NAMALWA (cell line): Measurements from ENCODE around the gene STN1.
A peak's percentile ranks its signal among the peaks of the same experiment; 100 is the strongest.

Experiments
- DNase-seq: peaks from one replicate; pipeline ENCODE4 v3.0.0-alpha.2; 2015; ENCODE audit warnings: low spot score

Gene STN1

DNA sequence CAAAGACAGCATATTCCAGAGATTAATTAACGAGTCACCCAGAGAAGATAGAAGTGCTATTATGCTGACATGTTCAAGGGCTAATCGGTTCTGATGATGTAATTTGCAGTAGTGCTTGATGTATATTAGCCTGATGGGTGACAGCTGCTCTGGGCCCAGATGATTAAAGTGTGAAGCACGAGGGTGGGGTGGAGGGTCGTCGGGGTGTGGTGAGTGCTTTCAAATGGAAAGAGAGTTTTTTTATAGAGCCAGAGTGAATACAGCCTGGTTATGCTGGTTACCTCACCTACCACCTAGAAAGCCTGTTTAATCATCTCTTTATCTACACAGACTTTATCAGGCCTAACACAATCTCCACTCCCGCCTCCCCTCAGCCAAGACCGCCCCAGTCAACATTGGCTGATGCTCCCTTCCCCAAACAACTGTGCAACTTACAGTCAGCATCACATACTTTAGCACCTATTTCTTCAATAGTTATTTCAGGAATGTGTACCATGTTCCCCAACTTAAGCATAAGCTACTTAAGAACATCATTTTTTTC is 11.5 kb upstream of the STN1 start:
- DNase-seq = no peak

DNA sequence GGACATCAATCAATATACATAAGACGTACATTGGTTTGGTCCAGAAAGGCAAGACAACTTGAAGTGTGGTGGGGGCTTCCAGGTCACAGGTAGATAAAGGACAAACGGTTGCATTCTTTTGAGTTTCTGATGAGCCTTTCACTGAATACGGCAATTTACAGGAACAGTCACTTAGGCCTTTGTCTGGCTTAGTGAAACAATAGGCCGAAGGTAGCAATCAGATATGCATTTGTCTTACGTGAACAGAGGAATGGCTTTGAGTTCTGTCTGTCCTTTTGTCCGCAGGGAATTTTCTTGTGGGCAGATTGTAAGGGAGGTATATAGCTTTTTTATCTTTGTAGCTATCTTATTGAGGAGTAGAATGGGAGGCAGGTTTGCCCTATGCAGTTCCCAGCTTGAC is 10.8 kb upstream of the STN1 start:
- DNase-seq = no peak

GRCh38 chr10:103926722-103927319 is 8.8 kb upstream of the STN1 start:
- no peak for DNase-seq

- DNase-seq = no peak
These were observed 7.6 kb upstream of the STN1 start for GRCh38 chr10:103925591-103925990.

GRCh38 chr10:103923502-103923901 is 5.5 kb upstream of the STN1 start:
- DNase-seq = no peak

- no peak for DNase-seq
These were observed 4.7 kb upstream of the STN1 start for GRCh38 chr10:103922659-103923058.

DNA sequence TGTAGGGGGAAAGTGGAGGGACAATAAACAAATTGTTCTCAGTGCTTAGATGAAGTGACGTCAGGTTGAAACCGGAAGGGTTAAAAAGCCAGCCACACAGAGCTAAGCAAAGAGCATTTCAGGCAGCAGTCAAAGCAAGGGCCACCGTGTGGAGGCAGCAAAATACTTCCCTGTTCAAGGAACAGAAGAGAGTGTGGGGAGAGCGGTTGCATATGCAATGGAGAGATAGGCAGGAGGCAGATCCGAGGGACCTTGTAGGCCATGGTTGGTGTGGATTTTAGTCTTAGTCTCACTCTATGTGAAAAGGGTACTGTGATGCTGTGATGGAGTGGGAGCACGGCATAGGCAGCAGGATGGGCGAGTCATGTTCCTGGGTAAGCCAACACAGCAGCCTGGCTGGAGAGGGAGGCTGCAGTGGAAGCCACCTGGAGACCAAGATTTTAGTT is 3.8 kb upstream of the STN1 start:
- no peak for DNase-seq

GRCh38 chr10:103921248-103921647 is 3.3 kb upstream of the STN1 start:
- DNase-seq = no peak

DNA sequence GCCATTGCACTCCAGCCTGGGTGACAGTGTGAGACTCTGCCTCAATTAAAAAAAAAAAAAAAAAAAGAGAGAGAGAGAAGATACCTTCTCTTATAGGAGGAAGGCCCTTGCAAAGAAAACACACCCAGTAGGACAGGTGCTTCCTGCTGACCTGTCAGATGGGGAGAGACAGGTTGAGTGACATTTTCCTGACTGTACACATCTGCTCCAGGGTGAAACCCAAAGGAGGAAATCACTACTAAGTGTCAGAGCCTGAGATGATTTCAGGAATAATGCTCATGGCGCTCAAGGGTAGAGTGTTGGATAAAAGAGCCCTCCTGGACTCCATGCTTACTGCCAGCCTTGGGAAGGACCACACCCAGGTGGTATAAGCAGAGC is 1.7 kb upstream of the STN1 start:
- no peak for DNase-seq

DNA sequence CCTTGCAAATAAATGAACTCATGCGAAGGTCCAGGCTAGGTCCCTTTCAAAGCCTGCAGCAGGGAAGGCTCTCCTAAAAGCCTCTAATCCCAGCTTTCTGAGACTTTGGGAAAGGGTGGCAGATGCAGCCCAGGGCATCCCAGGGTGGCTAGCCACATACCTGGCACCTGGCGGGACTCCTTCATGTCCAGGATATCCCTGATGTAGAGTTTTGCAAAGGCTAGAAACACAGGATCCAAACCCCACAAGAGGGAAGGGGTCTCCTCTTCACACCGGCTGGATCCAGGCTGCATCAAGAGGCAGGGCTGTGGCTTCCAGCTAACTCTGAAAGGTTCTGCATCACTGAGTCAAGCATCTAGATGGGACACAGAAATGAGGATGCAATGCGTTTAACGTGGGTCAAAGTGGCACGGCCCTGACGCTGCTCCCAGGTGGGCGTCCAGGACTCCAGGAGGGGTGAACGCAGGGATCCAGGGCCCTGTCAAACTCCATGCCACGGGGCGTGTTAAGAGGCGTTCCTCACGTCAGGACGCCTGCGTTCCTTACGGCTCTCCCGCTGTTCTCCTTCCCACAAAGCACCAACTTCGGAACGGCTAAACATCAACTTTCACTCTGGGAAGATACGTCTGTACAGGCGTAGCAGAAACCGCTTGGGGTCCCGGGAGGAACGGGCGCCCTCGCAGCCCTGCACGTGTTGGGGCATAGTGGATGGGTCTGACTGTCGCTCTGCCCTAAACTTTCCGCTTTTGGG is 507 bp downstream of the STN1 start:
- peak; percentile 43 for DNase-seq

GRCh38 chr10:103916876-103917275 is 1.1 kb downstream of the STN1 start:
- no peak for DNase-seq

GRCh38 chr10:103916254-103916653 is 1.7 kb downstream of the STN1 start:
- no peak for DNase-seq

DNA sequence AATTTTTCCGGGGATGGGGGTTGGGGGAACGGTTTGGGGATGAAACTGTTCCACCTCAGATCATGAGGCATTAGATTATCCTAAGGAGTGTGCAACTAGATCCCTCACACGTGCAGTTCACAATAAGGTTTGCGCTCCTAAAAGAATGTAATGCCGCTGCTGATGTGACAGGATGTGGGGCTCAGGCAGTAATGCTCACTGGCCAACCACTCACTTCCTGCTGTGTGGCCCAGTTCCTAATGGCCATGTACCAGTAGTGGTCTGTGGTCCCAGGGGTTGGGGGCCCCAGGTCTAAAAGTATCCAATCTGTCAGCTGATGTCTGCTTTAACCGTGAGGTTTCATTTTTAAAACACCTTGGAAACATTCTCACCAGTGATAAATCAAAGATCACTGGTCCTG is 2.2 kb downstream of the STN1 start:
- DNase-seq = no peak

DNA sequence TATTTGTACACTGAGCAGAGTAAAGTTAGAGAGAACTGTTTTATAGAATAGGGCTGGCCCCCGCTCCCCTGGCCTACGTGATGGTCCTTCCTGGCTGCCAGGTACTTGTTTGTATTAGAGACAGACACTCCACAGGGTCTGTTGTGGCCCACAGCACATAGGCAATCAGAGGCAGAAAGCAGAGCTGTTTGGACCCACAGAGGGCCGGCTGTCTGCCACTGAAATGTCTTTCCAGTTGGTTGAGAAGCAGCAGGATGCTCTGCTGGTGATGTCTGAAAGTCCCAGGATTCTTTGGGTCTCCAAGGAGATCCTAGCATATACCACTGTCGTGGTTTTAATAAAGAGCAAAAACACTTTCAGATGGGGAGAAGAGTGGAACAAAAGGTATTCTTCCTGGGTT is 5.2 kb downstream of the STN1 start:
- DNase-seq = no peak

DNA sequence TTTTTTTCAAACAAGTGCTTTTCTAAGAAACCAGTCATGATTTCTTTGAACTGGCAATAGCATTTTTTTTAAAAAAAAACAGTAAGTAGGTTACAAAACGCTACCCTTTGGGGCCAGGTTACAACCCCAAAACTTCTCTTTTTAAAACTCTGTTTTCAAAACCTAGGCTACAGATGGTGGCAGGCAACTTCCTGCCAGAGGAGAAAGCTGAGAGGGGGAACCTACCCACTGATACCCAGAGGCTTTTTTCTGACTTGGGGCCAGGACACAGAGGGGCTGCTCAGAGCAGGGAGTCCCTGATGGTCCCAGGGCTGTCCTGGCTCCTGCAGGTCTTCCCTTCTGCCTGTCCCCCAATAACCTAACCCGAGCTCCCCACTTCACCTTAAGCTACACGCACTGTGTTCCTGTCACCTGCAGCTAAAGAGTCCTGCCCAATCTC is 6.9 kb downstream of the STN1 start:
- no peak for DNase-seq

- no peak for DNase-seq
These were observed 7.5 kb downstream of the STN1 start for GRCh38 chr10:103910442-103911012.

GRCh38 chr10:103905441-103905840 is 12.5 kb downstream of the STN1 start:
- no peak for DNase-seq

- no peak for DNase-seq
These were observed 16.7 kb downstream of the STN1 start for GRCh38 chr10:103901299-103901698.

DNA sequence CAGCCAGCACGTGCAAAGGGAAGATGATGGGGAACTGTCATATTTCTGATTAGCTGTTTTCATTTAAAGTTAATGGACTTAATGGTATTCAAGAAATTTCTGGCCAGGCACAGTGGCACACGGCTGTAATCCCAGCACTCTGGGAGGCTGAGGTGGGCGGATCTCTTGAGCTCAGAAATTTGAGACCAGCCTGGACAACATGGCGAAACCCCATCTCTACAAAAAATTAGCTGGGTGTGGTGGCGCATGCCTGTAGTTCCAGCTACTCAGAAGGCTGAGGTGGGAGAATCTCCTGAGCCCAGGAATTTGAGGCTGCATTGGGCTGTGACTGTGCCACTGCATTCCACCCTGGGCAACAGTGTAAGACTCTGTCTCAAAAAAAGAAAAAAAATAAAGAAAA is 18.7 kb downstream of the STN1 start:
- DNase-seq = no peak

GRCh38 chr10:103897241-103897774 is 20.7 kb downstream of the STN1 start:
- no peak for DNase-seq

GRCh38 chr10:103896225-103896624 is 21.8 kb downstream of the STN1 start:
- no peak for DNase-seq

- DNase-seq = no peak
These were observed 22.4 kb downstream of the STN1 start for GRCh38 chr10:103895411-103896186.
